WI38 (cell line): ENCODE measurements around the gene OOEP.

Experiments used
- H3K4me3 ChIP-seq: 2 replicates; pipeline ENCODE4 v1.5.1; 2011; ENCODE audit warnings: low read depth, mild to moderate bottlenecking, control low read depth, low read length
- CTCF ChIP-seq: IDR thresholded peaks from 2 replicates; pipeline ENCODE4 v1.5.1; 2012; ENCODE audit warnings: low read depth, mild to moderate bottlenecking, control low read depth, low read length

OOEP gene

GRCh38 chr6:73328790-73329189 lies 40.9 kb downstream of the OOEP start:
- TF ChIP-seq CTCF: no peak
- no peak overlapping the region for H3K4me3 ChIP-seq

- no peak for TF ChIP-seq CTCF
- no peak overlapping the region for H3K4me3 ChIP-seq
Measured at GRCh38 chr6:73325656-73326055, 44.0 kb downstream of the OOEP start.

GRCh38 chr6:73323323-73323722 lies 46.4 kb downstream of the OOEP start:
- no peak overlapping the region for H3K4me3 ChIP-seq
- TF ChIP-seq CTCF: no peak
